ENCODE results near the gene PLA2G7. TPM values are rescaled to one million over a fixed set of nuclear protein-coding genes. Genes with fewer than 3 reads are reported as not detected.

PLA2G7 gene
- total RNA-seq, 3 donors from 2014 or later (not counting 1 experiment from before 2014, with no cell fraction given): 1.1 TPM; not detected in 2

DNA sequence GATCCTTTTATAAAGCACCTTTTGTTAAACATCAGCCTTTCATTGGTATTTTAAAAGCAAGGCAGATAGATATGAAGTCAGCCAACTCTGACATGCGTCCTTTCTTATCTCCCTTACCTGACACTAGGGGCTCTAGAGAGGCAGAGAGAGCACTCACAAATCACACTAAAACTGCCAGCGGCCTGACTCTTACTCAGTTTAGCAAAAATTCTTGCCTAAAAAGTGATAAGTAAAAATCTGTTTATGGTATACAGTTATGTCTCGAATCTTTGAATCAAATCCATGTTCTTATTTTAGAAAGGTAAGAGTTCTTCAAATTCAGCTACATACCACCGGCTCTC, 57.9 kb downstream of the PLA2G7 start:
- Mint-ChIP-seq H3K9me3 (no peaks in the 10 kb centered on the region), H3K27me3 (ENCODE audit: low read depth in 2 of 2) (peaks cover 5 to 24% of the 10 kb centered on the region in 2 donors), H3K4me3 (no peak overlapping the region), H3K36me3 (no peaks in the 10 kb centered on the region), H3K27ac (no peak overlapping the region), H3K4me1 (no peaks in the 10 kb centered on the region)
- ATAC-seq: no peak
- WGBS (ENCODE audit: insufficient coverage): 92% methylated on average over 2 of the region's 4 CpGs
- TF ChIP-seq, protein P1, sequence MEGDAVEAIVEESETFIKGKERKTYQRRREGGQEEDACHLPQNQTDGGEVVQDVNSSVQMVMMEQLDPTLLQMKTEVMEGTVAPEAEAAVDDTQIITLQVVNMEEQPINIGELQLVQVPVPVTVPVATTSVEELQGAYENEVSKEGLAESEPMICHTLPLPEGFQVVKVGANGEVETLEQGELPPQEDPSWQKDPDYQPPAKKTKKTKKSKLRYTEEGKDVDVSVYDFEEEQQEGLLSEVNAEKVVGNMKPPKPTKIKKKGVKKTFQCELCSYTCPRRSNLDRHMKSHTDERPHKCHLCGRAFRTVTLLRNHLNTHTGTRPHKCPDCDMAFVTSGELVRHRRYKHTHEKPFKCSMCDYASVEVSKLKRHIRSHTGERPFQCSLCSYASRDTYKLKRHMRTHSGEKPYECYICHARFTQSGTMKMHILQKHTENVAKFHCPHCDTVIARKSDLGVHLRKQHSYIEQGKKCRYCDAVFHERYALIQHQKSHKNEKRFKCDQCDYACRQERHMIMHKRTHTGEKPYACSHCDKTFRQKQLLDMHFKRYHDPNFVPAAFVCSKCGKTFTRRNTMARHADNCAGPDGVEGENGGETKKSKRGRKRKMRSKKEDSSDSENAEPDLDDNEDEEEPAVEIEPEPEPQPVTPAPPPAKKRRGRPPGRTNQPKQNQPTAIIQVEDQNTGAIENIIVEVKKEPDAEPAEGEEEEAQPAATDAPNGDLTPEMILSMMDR (IDR thresholded peaks at IDR 0.05): no peak
- H3K9me3 ChIP-seq (ENCODE audit: control insufficient read depth, insufficient read depth, low read length): no peaks in the 10 kb centered on the region
- H3K36me3 ChIP-seq (ENCODE audit: control insufficient read depth, insufficient read depth, low read length): no peaks in the 10 kb centered on the region
- DNase-seq: no peak
- intact Hi-C loops (cut with micrococcal nuclease): no loop called here
- no peaks in the 10 kb centered on the region for H3K27me3 ChIP-seq (ENCODE audit: control insufficient read depth, insufficient read depth, low read length)
- no peak overlapping the region for H3K4me3 ChIP-seq (ENCODE audit: low read length)
- no peak overlapping the region for H3K27ac ChIP-seq (ENCODE audit: low read length)
- H3K4me1 ChIP-seq (ENCODE audit: control insufficient read depth, insufficient read depth, low read length): no peaks in the 10 kb centered on the region

DNA sequence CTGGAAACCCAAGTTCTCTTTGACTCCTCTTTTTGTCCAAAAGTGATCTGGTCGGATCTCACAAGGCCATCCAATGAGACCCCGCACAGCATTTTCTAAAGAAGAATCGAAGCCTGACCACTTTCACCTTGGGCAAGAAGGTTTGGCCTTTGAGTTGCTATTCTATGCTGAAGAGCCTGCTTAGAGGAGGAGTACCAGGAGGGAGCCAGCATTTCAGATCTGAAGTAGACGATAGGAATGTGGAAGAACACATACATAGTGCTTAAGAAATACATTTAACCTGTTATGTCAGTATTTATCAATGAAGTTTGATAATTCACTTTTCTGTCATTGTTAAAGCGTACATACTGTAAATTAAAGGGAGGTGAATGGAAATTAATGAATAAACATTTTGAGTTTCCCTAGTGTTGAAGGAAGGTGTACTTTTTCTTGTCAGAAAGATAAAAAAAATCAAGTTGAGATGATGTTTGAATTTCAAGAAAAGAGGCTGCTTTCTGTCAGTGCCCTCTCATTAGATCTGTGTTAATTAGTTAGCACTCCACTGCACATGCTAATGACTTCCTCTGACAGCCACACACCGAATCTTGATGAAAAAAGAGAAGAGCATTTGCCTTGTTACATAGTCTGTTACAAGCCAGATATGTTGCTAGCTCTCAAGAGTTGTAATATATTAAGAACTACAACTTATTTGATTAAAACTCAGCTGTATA, 58.4 kb downstream of the PLA2G7 start:
- DNase-seq (no peak), ATAC-seq (no peak)
- H3K9me3 ChIP-seq (ENCODE audit: control insufficient read depth, insufficient read depth, low read length): no peaks in the 10 kb centered on the region
- WGBS (ENCODE audit: insufficient coverage): 94% methylated on average over 5 of the region's 6 CpGs
- no peak overlapping the region for H3K27ac ChIP-seq (ENCODE audit: low read length)
- no peak overlapping the region for H3K4me3 Mint-ChIP-seq
- H3K4me1 ChIP-seq (ENCODE audit: control insufficient read depth, insufficient read depth, low read length): no peaks in the 10 kb centered on the region
- TF ChIP-seq, protein P1 (IDR thresholded peaks at IDR 0.05): no peak
- peaks cover 5 to 24% of the 10 kb centered on the region in 2 donors for H3K27me3 Mint-ChIP-seq (ENCODE audit: low read depth in 2 of 2)
- no peaks in the 10 kb centered on the region for H3K36me3 ChIP-seq (ENCODE audit: control insufficient read depth, insufficient read depth, low read length)
- H3K4me3 ChIP-seq (ENCODE audit: low read length): no peak overlapping the region
- H3K36me3 Mint-ChIP-seq: no peaks in the 10 kb centered on the region
- intact Hi-C loops (cut with micrococcal nuclease): no loop called here
- no peaks in the 10 kb centered on the region for H3K27me3 ChIP-seq (ENCODE audit: control insufficient read depth, insufficient read depth, low read length)
- H3K9me3 Mint-ChIP-seq: no peaks in the 10 kb centered on the region
- H3K4me1 Mint-ChIP-seq: no peaks in the 10 kb centered on the region
- no peak overlapping the region for H3K27ac Mint-ChIP-seq

DNA sequence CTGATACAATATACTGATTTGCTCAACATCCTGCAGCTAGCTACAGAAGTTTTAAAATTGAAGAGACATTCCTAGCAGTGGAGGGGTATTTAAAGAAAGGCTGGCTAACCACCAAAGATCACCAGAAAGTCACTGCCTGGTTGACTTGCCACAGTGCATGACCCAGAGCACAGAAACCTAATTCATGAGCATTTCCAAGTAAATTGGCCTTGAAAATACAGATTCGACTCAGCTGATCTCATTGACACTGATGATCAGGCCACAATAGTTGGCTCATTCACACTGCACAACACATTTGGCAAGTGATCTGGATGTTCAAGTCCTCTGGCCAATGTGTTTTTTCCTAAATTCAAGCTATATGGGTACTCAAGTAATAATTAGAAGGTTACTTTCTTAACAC, 60.8 kb downstream of the PLA2G7 start:
- no peaks in the 10 kb centered on the region for H3K4me1 Mint-ChIP-seq
- no peaks in the 10 kb centered on the region for H3K9me3 Mint-ChIP-seq
- DNase-seq: no peak
- WGBS (ENCODE audit: insufficient coverage): 79% methylated on average over 1 of the region's 1 CpG
- Histone ChIP-seq H3K4me3 (ENCODE audit: low read length) (no peak overlapping the region), H3K27ac (ENCODE audit: low read length) (no peak overlapping the region), H3K27me3 (ENCODE audit: control insufficient read depth, insufficient read depth, low read length) (no peaks in the 10 kb centered on the region), H3K4me1 (ENCODE audit: control insufficient read depth, insufficient read depth, low read length) (no peaks in the 10 kb centered on the region), H3K36me3 (ENCODE audit: control insufficient read depth, insufficient read depth, low read length) (no peaks in the 10 kb centered on the region), H3K9me3 (ENCODE audit: control insufficient read depth, insufficient read depth, low read length) (no peaks in the 10 kb centered on the region)
- H3K27ac Mint-ChIP-seq: no peak overlapping the region
- intact Hi-C loops (cut with micrococcal nuclease): no loop called here
- H3K36me3 Mint-ChIP-seq: no peaks in the 10 kb centered on the region
- H3K4me3 Mint-ChIP-seq: no peak overlapping the region
- H3K27me3 Mint-ChIP-seq (ENCODE audit: low read depth in 2 of 2): peaks cover 0 to 12% of the 10 kb centered on the region in 2 donors
- TF ChIP-seq, protein P1 (IDR thresholded peaks at IDR 0.05): no peak
- ATAC-seq: no peak

DNA sequence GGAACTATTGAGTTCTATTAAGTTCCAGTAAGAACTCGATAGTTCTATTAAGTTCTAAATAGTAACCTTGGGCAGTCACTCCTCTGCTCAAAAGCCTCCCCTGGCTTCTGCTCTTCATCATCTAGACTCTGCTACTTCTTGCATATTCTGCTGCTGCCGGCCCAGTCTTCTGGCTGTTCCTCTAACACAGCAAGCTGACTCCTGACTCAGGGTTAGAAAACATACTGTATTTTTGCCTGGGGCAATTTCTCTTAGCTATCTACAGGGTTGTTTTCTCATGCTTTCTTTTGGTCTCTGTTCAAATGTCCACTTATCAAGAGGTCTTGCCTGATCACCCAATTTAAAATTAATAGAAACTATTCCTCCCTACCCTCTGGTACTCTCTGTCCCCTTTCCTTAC, 67.8 kb downstream of the PLA2G7 start:
- Mint-ChIP-seq H3K27ac (no peak overlapping the region), H3K4me1 (no peaks in the 10 kb centered on the region), H3K9me3 (no peaks in the 10 kb centered on the region), H3K36me3 (no peaks in the 10 kb centered on the region), H3K27me3 (ENCODE audit: low read depth in 2 of 2) (no peaks in the 10 kb centered on the region), H3K4me3 (no peak overlapping the region)
- 91% methylated on average over 2 of the region's 2 CpGs for WGBS (ENCODE audit: insufficient coverage)
- H3K27ac ChIP-seq (ENCODE audit: low read length): no peak overlapping the region
- ATAC-seq (no peak), DNase-seq (no peak)
- H3K4me3 ChIP-seq (ENCODE audit: low read length): no peak overlapping the region
- H3K27me3 ChIP-seq (ENCODE audit: control insufficient read depth, insufficient read depth, low read length): no peaks in the 10 kb centered on the region
- TF ChIP-seq, protein P1 (IDR thresholded peaks at IDR 0.05): no peak
- H3K36me3 ChIP-seq (ENCODE audit: control insufficient read depth, insufficient read depth, low read length): no peaks in the 10 kb centered on the region
- no peaks in the 10 kb centered on the region for H3K9me3 ChIP-seq (ENCODE audit: control insufficient read depth, insufficient read depth, low read length)
- intact Hi-C loops (cut with micrococcal nuclease): no loop called here
- H3K4me1 ChIP-seq (ENCODE audit: control insufficient read depth, insufficient read depth, low read length): no peaks in the 10 kb centered on the region
